ENCODE results near the gene TGM2.

- no peak for TF ChIP-seq POLR2A (IDR thresholded peaks at IDR 0.05)
- TF ChIP-seq CTCF (IDR thresholded peaks at IDR 0.05) = no peak
These were observed 12.1 kb upstream of the TGM2 start for GRCh38 chr20:38177201-38177600.
